ENCODE data around the gene FSTL5.

DNA sequence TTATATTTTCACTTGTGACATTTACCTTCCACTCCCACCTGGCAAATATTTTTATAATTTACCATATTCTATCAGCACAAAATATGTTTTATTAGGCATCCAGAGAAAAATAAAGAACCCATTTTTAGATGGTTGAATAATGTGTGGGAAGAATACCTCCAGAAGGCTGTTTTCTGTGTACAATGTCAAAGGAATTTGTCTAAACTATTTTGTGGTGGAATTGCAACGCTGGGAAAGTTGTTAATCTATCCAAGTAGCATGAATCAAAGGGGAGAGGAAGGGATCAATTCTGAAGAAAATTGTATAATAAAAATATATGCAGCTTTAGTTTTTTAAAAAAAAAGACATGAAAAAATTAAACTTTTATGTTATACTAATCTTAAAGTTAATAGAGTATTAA is 706.5 kb downstream of the FSTL5 start:
- TF ChIP-seq, protein P1, sequence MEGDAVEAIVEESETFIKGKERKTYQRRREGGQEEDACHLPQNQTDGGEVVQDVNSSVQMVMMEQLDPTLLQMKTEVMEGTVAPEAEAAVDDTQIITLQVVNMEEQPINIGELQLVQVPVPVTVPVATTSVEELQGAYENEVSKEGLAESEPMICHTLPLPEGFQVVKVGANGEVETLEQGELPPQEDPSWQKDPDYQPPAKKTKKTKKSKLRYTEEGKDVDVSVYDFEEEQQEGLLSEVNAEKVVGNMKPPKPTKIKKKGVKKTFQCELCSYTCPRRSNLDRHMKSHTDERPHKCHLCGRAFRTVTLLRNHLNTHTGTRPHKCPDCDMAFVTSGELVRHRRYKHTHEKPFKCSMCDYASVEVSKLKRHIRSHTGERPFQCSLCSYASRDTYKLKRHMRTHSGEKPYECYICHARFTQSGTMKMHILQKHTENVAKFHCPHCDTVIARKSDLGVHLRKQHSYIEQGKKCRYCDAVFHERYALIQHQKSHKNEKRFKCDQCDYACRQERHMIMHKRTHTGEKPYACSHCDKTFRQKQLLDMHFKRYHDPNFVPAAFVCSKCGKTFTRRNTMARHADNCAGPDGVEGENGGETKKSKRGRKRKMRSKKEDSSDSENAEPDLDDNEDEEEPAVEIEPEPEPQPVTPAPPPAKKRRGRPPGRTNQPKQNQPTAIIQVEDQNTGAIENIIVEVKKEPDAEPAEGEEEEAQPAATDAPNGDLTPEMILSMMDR (IDR thresholded peaks at IDR 0.05), result no peak
- no peak for TF ChIP-seq POLR2A (IDR thresholded peaks at IDR 0.05)
